ENCODE results near the gene FAM204A. TPM values are rescaled to one million over a fixed set of nuclear protein-coding genes. Genes with fewer than 3 reads are reported as not detected.

Gene FAM204A
- total and polyA plus RNA-seq, 12 donors: 9.8 to 63.1 (median 43.7) TPM

GRCh38 chr10:118290471-118290995, 51.6 kb downstream of the FAM204A start:
- intact Hi-C loops (cut with DNase I): no loop called here
- no peaks in the 10 kb centered on the region for H3K4me1 ChIP-seq (replicated peaks in 1 of 2)
- no peak for TF ChIP-seq POLR2A (IDR thresholded peaks at IDR 0.05)
- TF ChIP-seq CTCF (IDR thresholded peaks at IDR 0.05): no peak
- H3K27me3 ChIP-seq: no peaks in the 10 kb centered on the region
- H3K27ac ChIP-seq: no peak overlapping the region
- H3K36me3 ChIP-seq (replicated peaks in 1 of 2): no peaks in the 10 kb centered on the region
- no peak overlapping the region for H3K4me3 ChIP-seq
- DNase-seq: no peak
- 78 to 93% (median 88%) methylated on average over 3 of the region's 3 CpGs for WGBS, 4 donors
- no peaks in the 10 kb centered on the region for H3K9me3 ChIP-seq (replicated peaks in 1 of 3)

- 74 to 86% (median 82%) methylated on average over 9 of the region's 9 CpGs for WGBS, 4 donors
- TF ChIP-seq POLR2A (IDR thresholded peaks at IDR 0.05) (no peak), CTCF (IDR thresholded peaks at IDR 0.05) (no peak)
These were observed 54.9 kb downstream of the FAM204A start for GRCh38 chr10:118287076-118287806.

GRCh38 chr10:118286051-118286838, 55.9 kb downstream of the FAM204A start:
- Histone ChIP-seq H3K9me3 (replicated peaks in 1 of 3) (no peaks in the 10 kb centered on the region), H3K27me3 (no peaks in the 10 kb centered on the region), H3K27ac (no peak overlapping the region), H3K36me3 (replicated peaks in 1 of 2) (no peaks in the 10 kb centered on the region), H3K4me1 (replicated peaks in 1 of 2) (no peaks in the 10 kb centered on the region), H3K4me3 (no peak overlapping the region)
- DNase-seq: no peak
- intact Hi-C loops (cut with DNase I): no loop called here
- TF ChIP-seq CTCF (IDR thresholded peaks at IDR 0.05): no peak
- no peak for TF ChIP-seq POLR2A (IDR thresholded peaks at IDR 0.05)
- 60 to 71% (median 67%) methylated on average over 17 of the region's 17 CpGs for WGBS, 4 donors

More at GRCh38 chr10:118287076-118287806, 54.9 kb downstream of the FAM204A start:
- Histone ChIP-seq H3K4me1 (replicated peaks in 1 of 2) (no peaks in the 10 kb centered on the region), H3K27me3 (no peaks in the 10 kb centered on the region), H3K36me3 (replicated peaks in 1 of 2) (no peaks in the 10 kb centered on the region), H3K27ac (no peak overlapping the region), H3K4me3 (no peak overlapping the region), H3K9me3 (replicated peaks in 1 of 3) (no peaks in the 10 kb centered on the region)
- intact Hi-C loops (cut with DNase I): no loop called here
- DNase-seq: no peak

- H3K27ac ChIP-seq: no peak overlapping the region
- H3K9me3 ChIP-seq (replicated peaks in 1 of 3): no peaks in the 10 kb centered on the region
- no peaks in the 10 kb centered on the region for H3K36me3 ChIP-seq (replicated peaks in 1 of 2)
- WGBS, 4 donors: 77 to 95% (median 86%) methylated on average over 1 of the region's 1 CpG
- H3K4me1 ChIP-seq (replicated peaks in 1 of 2): no peaks in the 10 kb centered on the region
- TF ChIP-seq POLR2A (IDR thresholded peaks at IDR 0.05) (no peak), CTCF (IDR thresholded peaks at IDR 0.05) (no peak)
- H3K4me3 ChIP-seq: no peak overlapping the region
- no peaks in the 10 kb centered on the region for H3K27me3 ChIP-seq
- intact Hi-C loops (cut with DNase I): no loop called here
- no peak for DNase-seq
These were observed 59.5 kb downstream of the FAM204A start for GRCh38 chr10:118282670-118283069.

All from adrenal gland (tissue), 12 donors.